Measurements from ENCODE around the gene CENPF. TPM values are rescaled to one million over a fixed set of nuclear protein-coding genes. Genes with fewer than 3 reads are reported as not detected.
"Not testable (repeated sequence)": the region's sequence is repeated elsewhere in the genome, so short reads cannot be mapped to it uniquely, and the experiment has no call there.

Gene CENPF
- total and polyA plus RNA-seq, 2 experiments from 2014 or later, result 25.9 to 29.1 TPM

GRCh38 chr1:214608817-214609216, 5.8 kb downstream of the CENPF start:
- in situ Hi-C loops (cut with MboI); H3K36me3 ChIP-seq (ENCODE audit: low read depth); H3F3A ChIP-seq (ENCODE audit: insufficient read depth); H3K4me3 ChIP-seq; H3K4me1 ChIP-seq (ENCODE audit: insufficient read depth); H2AFZ ChIP-seq; H3K4me2 ChIP-seq (ENCODE audit: unreplicated experiment); H3K9me2 ChIP-seq (ENCODE audit: insufficient read depth); H3K9ac ChIP-seq; H3K27ac ChIP-seq; H4K20me1 ChIP-seq (ENCODE audit: insufficient read depth); H3K9me3 ChIP-seq (ENCODE audit: low read depth); DNase-seq; H3K27me3 ChIP-seq (replicated peaks; ENCODE audit: insufficient read depth): not testable (repeated sequence)
- 96 to 98% methylated on average over 15 to 34 of the region's 43 CpGs for WGBS, 2 experiments (ENCODE audit: low coverage in 1 of 2, low lambda C conversion rate in 2 of 2, missing lambda C conversion rate in 2 of 2)
- peaks cover 79% of the 10 kb centered on the region for H3K79me2 ChIP-seq (ENCODE audit: insufficient read depth)

GRCh38 chr1:214609692-214610091, 6.7 kb downstream of the CENPF start:
- no peak for DNase-seq
- in situ Hi-C loops (cut with MboI), result no loop called here
- Histone ChIP-seq H3K79me2 (ENCODE audit: insufficient read depth) (peaks cover 70% of the 10 kb centered on the region), H4K20me1 (ENCODE audit: insufficient read depth) (no peaks in the 10 kb centered on the region), H3K4me1 (ENCODE audit: insufficient read depth) (peaks cover 4% of the 10 kb centered on the region; the same call in 1 of the 2 replicates), H3K9me3 (ENCODE audit: low read depth) (no peaks in the 10 kb centered on the region), H3K9me2 (ENCODE audit: insufficient read depth) (no peaks in the 10 kb centered on the region), H3K4me3 (no peak overlapping the region), H3F3A (ENCODE audit: insufficient read depth) (no peaks in the 10 kb centered on the region; the same call in 1 of the 2 replicates), H3K9ac (no peak overlapping the region), H2AFZ (no peak overlapping the region), H3K27ac (no peak overlapping the region), H3K4me2 (ENCODE audit: unreplicated experiment) (no peak overlapping the region), H3K36me3 (ENCODE audit: low read depth) (no peaks in the 10 kb centered on the region), H3K27me3 (replicated peaks; ENCODE audit: insufficient read depth) (no peaks in the 10 kb centered on the region)
- TF ChIP-seq EZH2 (IDR thresholded peaks at IDR 0.05; ENCODE audit: insufficient read depth, poor library complexity, severe bottlenecking) (no peak), EZH2phosphoT487 (IDR thresholded peaks at IDR 0.05; ENCODE audit: insufficient read depth, low read depth) (no peak)
- 100% methylated on average over 1 of the region's 1 CpG for WGBS, 2 experiments (ENCODE audit: low coverage in 1 of 2, low lambda C conversion rate in 2 of 2, missing lambda C conversion rate in 2 of 2)

- H3K9me2 ChIP-seq (ENCODE audit: insufficient read depth); H3K9me3 ChIP-seq (ENCODE audit: low read depth); H3K4me3 ChIP-seq; H3K27ac ChIP-seq; in situ Hi-C loops (cut with MboI); H3K36me3 ChIP-seq (ENCODE audit: low read depth); H4K20me1 ChIP-seq (ENCODE audit: insufficient read depth); H3K4me1 ChIP-seq (ENCODE audit: insufficient read depth); DNase-seq; H3K27me3 ChIP-seq (replicated peaks; ENCODE audit: insufficient read depth); H3K9ac ChIP-seq; H2AFZ ChIP-seq; H3K4me2 ChIP-seq (ENCODE audit: unreplicated experiment); H3F3A ChIP-seq (ENCODE audit: insufficient read depth): not testable (repeated sequence)
- H3K79me2 ChIP-seq (ENCODE audit: insufficient read depth), result peaks cover 66% of the 10 kb centered on the region
These were observed 7.1 kb downstream of the CENPF start for GRCh38 chr1:214610136-214610535.

GRCh38 chr1:214615109-214615508, 12.1 kb downstream of the CENPF start:
- Histone ChIP-seq H3K9ac (no peak overlapping the region), H3K4me2 (ENCODE audit: unreplicated experiment) (no peak overlapping the region), H3K9me3 (ENCODE audit: low read depth) (no peaks in the 10 kb centered on the region), H4K20me1 (ENCODE audit: insufficient read depth) (no peaks in the 10 kb centered on the region), H3F3A (ENCODE audit: insufficient read depth) (no peaks in the 10 kb centered on the region), H3K4me3 (no peak overlapping the region), H3K27ac (no peak overlapping the region), H3K4me1 (ENCODE audit: insufficient read depth) (0 out of 2 replicates have a peak, but pooled peaks cover 8% of the 10 kb centered on the region), H3K36me3 (ENCODE audit: low read depth) (no peaks in the 10 kb centered on the region; the same call in 1 of the 2 replicates), H3K79me2 (ENCODE audit: insufficient read depth) (peaks cover 37% of the 10 kb centered on the region), H2AFZ (no peak overlapping the region), H3K9me2 (ENCODE audit: insufficient read depth) (no peaks in the 10 kb centered on the region), H3K27me3 (replicated peaks; ENCODE audit: insufficient read depth) (no peaks in the 10 kb centered on the region)
- DNase-seq, result peak; percentile 34
- WGBS, 2 experiments (ENCODE audit: low coverage in 1 of 2, low lambda C conversion rate in 2 of 2, missing lambda C conversion rate in 2 of 2), result 76 to 83% methylated on average over 6 of the region's 6 CpGs
- TF ChIP-seq EZH2phosphoT487 (IDR thresholded peaks at IDR 0.05; ENCODE audit: insufficient read depth, low read depth) (no peak), EZH2 (IDR thresholded peaks at IDR 0.05; ENCODE audit: insufficient read depth, poor library complexity, severe bottlenecking) (no peak)
- in situ Hi-C loops (cut with MboI), result no loop called here

GRCh38 chr1:214615871-214616270, 12.9 kb downstream of the CENPF start:
- Histone ChIP-seq H3K9me2 (ENCODE audit: insufficient read depth) (no peaks in the 10 kb centered on the region), H3K9me3 (ENCODE audit: low read depth) (no peaks in the 10 kb centered on the region), H3K27me3 (replicated peaks; ENCODE audit: insufficient read depth) (no peaks in the 10 kb centered on the region), H3K4me1 (ENCODE audit: insufficient read depth) (0 out of 2 replicates have a peak, but pooled peaks cover 8% of the 10 kb centered on the region), H4K20me1 (ENCODE audit: insufficient read depth) (no peaks in the 10 kb centered on the region), H3K79me2 (ENCODE audit: insufficient read depth) (peaks cover 29% of the 10 kb centered on the region), H3K4me2 (ENCODE audit: unreplicated experiment) (no peak overlapping the region), H3K36me3 (ENCODE audit: low read depth) (no peaks in the 10 kb centered on the region; the same call in 1 of the 2 replicates), H3K9ac (no peak overlapping the region), H3K4me3 (no peak overlapping the region), H3F3A (ENCODE audit: insufficient read depth) (no peaks in the 10 kb centered on the region), H3K27ac (no peak overlapping the region), H2AFZ (no peak overlapping the region)
- peak; percentile 38 for DNase-seq
- TF ChIP-seq EZH2 (IDR thresholded peaks at IDR 0.05; ENCODE audit: insufficient read depth, poor library complexity, severe bottlenecking) (no peak), EZH2phosphoT487 (IDR thresholded peaks at IDR 0.05; ENCODE audit: insufficient read depth, low read depth) (no peak)
- WGBS, 2 experiments (ENCODE audit: low coverage in 1 of 2, low lambda C conversion rate in 2 of 2, missing lambda C conversion rate in 2 of 2), result 72 to 74% methylated on average over 3 of the region's 3 CpGs
- in situ Hi-C loops (cut with MboI), result no loop called here

Measured in GM23248 (cell line).